ENCODE measurements around the gene TP53.

TP53 gene

DNA sequence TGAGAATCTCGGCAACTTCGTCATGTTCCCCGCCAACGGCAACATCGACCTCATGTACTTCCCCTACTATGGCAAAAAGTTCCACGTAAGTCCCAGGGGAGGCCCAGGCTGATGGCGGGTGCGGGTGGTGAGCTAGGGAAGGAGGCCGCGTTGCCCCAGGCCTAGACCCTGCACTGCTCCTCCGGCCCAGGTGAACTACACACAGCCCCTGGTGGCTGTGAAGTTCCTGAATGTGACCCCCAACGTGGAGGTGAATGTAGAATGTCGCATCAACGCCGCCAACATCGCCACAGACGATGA is 31.8 kb downstream of the TP53 start:
- TF ChIP-seq, protein P1, sequence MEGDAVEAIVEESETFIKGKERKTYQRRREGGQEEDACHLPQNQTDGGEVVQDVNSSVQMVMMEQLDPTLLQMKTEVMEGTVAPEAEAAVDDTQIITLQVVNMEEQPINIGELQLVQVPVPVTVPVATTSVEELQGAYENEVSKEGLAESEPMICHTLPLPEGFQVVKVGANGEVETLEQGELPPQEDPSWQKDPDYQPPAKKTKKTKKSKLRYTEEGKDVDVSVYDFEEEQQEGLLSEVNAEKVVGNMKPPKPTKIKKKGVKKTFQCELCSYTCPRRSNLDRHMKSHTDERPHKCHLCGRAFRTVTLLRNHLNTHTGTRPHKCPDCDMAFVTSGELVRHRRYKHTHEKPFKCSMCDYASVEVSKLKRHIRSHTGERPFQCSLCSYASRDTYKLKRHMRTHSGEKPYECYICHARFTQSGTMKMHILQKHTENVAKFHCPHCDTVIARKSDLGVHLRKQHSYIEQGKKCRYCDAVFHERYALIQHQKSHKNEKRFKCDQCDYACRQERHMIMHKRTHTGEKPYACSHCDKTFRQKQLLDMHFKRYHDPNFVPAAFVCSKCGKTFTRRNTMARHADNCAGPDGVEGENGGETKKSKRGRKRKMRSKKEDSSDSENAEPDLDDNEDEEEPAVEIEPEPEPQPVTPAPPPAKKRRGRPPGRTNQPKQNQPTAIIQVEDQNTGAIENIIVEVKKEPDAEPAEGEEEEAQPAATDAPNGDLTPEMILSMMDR (IDR thresholded peaks at IDR 0.05; ENCODE audit: insufficient read depth, low read length, poor library complexity, severe bottlenecking): no peak
- Histone ChIP-seq H3K36me3 (ENCODE audit: control insufficient read depth, insufficient read depth, low read length) (no peaks in the 10 kb centered on the region), H3K4me3 (replicated peaks; ENCODE audit: low read depth, low read length) (no peak overlapping the region), H3K27me3 (replicated peaks; ENCODE audit: control insufficient read depth, insufficient read depth, low read length) (no peaks in the 10 kb centered on the region; the same call in 1 of the 2 replicates)
- peak; percentile 35 for DNase-seq (ENCODE audit: extremely low read depth, insufficient read length)

DNA sequence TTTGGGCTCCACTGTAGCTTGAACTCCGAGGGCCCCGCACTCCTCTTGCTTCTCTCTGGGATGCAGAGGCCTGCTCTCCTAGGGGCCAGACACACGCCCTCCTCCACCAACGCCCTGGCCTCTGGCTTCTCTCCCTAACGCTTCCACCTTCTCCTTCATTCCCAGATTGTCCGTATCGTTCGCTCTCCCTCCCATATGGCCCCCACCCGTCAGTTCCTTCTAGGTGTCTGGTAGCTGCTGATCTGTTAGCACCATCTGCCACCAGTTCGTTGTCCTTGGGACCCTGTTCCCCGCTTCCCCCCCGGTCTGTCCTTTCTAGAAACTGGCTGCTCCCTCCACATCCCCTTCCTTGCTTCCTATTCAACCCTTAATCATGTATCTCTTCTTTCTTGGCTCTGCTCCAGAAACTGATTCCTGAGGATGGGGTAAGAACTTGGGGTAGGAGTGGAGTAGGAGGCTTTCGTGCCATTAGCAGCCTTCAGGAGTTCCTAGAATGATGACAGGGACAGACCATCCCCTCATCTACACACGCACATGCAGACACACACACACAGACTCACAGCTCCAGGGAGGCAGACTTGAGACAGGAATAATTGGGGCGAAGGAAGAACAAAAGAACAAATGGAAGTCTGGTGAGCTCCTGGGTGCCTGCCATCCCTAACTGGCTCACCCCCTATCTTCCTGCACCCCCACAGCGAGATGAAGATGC is 32.3 kb downstream of the TP53 start:
- H3K4me3 ChIP-seq (replicated peaks; ENCODE audit: low read depth, low read length): no peak overlapping the region
- TF ChIP-seq, protein P1 (IDR thresholded peaks at IDR 0.05; ENCODE audit: insufficient read depth, low read length, poor library complexity, severe bottlenecking): no peak
- no peak for DNase-seq (ENCODE audit: extremely low read depth, insufficient read length)
- no peaks in the 10 kb centered on the region for H3K36me3 ChIP-seq (ENCODE audit: control insufficient read depth, insufficient read depth, low read length)
- H3K27me3 ChIP-seq (replicated peaks; ENCODE audit: control insufficient read depth, insufficient read depth, low read length): peaks cover 3% of the 10 kb centered on the region; the same call in 1 of the 2 replicates

DNA sequence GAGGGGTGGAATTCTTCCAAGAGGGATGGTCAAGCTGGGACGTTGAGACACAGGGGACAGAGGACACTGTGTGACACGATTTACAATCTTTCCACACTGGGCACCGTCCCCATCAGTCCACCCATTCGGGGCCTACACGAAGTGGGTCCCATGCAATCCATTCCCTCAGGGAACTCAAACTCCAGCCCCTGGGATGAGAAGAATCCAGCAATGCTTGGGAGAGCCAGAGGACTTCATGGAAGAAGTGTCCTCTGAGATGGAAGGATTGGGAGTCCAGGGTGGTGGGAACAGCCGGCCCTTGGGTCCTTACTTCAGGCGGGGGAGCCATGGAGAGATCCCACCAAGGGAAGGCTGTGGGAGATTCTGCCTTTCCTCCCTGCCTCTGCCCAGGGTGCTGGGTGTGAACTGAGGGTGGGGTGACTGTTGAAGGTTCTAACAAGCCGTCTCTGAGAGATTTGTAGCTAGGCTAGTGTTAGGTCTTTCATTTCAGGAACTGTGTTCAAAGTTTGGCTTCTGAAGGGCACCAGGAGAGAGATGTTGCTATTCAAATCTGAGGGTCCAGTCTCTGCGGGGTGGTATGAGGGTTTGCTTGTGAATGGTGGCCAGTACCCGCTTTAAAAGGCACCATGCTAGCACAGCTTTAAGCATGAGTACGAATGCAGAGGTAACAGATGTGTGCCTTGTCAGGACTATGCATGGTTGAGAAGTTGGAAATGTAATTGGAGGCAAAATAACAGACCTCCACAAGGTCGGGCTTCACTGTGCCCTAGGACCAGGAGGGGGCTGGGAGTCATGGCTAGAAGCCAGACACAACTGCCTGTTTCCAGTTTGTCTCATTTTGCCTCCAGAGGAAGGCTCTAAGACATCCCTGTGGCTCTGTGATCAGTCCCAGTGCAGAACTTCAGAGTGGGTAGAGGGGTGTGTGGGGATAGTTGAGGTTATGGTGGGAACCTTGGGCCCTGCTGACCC is 34.6 kb downstream of the TP53 start:
- Histone ChIP-seq H3K27me3 (replicated peaks; ENCODE audit: control insufficient read depth, insufficient read depth, low read length) (peaks cover 3% of the 10 kb centered on the region; the same call in 1 of the 2 replicates), H3K4me3 (replicated peaks; ENCODE audit: low read depth, low read length) (no peak overlapping the region), H3K36me3 (ENCODE audit: control insufficient read depth, insufficient read depth, low read length) (no peaks in the 10 kb centered on the region)
- TF ChIP-seq, protein P1 (IDR thresholded peaks at IDR 0.05; ENCODE audit: insufficient read depth, low read length, poor library complexity, severe bottlenecking): no peak
- no peak for DNase-seq (ENCODE audit: extremely low read depth, insufficient read length)

DNA sequence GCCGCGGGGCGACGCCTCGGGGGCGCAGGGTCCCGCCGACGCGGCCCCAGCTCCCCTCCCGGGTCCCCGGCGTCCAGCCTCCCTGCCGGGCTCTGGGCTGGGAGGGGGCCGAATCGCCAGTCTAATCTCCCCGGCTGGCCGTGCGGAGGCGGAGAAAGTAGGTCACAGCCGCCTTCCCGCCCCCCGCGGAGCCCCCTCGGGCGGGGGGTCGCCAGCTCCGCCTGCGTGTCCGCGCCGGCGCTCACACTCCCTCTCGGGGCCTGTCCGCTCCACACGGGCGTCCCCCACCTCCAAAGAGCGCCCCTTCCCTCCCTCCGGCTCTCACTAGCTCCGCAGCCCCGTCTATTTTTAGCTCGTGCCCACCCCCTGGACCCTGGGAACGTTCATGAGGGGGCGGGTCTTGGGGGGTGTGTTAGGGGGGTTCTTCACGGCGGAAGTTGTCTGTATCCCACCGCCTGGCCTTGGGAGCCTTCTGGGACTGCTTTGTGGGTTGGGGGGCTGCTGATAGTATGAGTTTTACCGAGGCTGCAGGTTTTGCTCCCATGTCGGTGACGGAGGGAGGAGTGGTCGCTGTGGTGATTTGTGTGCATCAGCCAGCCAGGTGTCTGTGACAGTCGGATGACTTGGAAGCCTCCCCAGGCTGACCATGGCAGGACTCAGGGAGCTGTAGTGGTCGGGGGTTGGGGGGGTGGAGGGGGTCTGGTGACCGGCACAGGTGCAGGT is 35.5 kb downstream of the TP53 start:
- Histone ChIP-seq H3K27me3 (replicated peaks; ENCODE audit: control insufficient read depth, insufficient read depth, low read length) (peaks cover 3% of the 10 kb centered on the region; the same call in 1 of the 2 replicates), H3K36me3 (ENCODE audit: control insufficient read depth, insufficient read depth, low read length) (no peaks in the 10 kb centered on the region), H3K4me3 (replicated peaks; ENCODE audit: low read depth, low read length) (no peak overlapping the region; the same call in 1 of the 2 replicates)
- TF ChIP-seq, protein P1 (IDR thresholded peaks at IDR 0.05; ENCODE audit: insufficient read depth, low read length, poor library complexity, severe bottlenecking): no peak
- DNase-seq (ENCODE audit: extremely low read depth, insufficient read length): no peak

DNA sequence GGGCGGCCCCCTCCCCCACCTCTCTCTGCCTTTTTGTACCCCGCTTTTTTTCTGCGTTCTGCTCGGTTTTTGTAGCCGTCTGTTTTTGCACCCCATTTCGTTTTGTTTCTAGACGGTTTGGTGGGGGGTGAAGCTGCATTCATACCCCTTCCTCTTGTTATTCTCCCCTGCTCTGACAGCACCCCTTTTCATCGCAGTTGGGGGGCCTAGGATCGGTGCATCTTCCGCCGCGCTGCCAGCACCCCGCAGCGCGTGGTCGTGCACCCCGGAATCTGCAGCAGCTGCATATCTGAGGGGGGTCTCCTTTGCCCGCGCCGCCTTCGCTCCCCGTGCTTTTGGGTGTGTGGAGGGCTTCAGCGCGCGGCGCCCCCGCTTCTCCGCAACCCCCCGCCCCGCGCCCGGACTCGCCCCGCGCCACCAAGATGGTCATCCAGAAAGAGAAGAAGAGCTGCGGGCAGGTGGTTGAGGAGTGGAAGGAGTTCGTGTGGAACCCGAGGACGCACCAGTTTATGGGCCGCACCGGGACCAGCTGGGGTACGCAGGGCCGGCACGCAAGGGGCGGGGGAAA is 36.1 kb downstream of the TP53 start:
- peak overlapping the region; percentile 37 for H3K4me3 ChIP-seq (replicated peaks; ENCODE audit: low read depth, low read length)

More for the DNA sequence above, 36.1 kb downstream of the TP53 start:
- H3K36me3 ChIP-seq (ENCODE audit: control insufficient read depth, insufficient read depth, low read length): no peaks in the 10 kb centered on the region
- TF ChIP-seq, protein P1 (IDR thresholded peaks at IDR 0.05; ENCODE audit: insufficient read depth, low read length, poor library complexity, severe bottlenecking): no peak
- peaks cover 3% of the 10 kb centered on the region; the same call in 1 of the 2 replicates for H3K27me3 ChIP-seq (replicated peaks; ENCODE audit: control insufficient read depth, insufficient read depth, low read length)
- no peak for DNase-seq (ENCODE audit: extremely low read depth, insufficient read length)

Measured in GM06990 (cell line).